GM23248 (cell line): ENCODE results near the gene STK33.
"Not testable (repeated sequence)": the region's sequence is repeated elsewhere in the genome, so short reads cannot be mapped to it uniquely, and the experiment has no call there.

ENCODE experiments used
- EZH2 ChIP-seq: fragments of 200-600 bp; sonication (generic); IDR thresholded peaks from 2 replicates; pipeline ENCODE4 v1.6.1; 2018; ENCODE audit warnings: antibody characterized with exemption, mild to moderate bottlenecking; ENCODE audit not compliant: insufficient read depth, poor library complexity, severe bottlenecking
- EZH2phosphoT487 ChIP-seq: fragments of 200-600 bp; sonication (generic); IDR thresholded peaks from 2 replicates; pipeline ENCODE4 v1.6.1; 2018; ENCODE audit warnings: antibody characterized with exemption, moderate library complexity, mild to moderate bottlenecking, low read depth; ENCODE audit not compliant: insufficient read depth

GRCh38 chr11:8467356-8467755 is 126.7 kb downstream of the STK33 start:
- TF ChIP-seq EZH2, EZH2phosphoT487: not testable (repeated sequence)
